H1 (cell line): ENCODE measurements around the gene DSTN. TPM values are rescaled to one million over a fixed set of nuclear protein-coding genes. Genes with fewer than 3 reads are reported as not detected.

Experiments used
- CTCF ChIA-PET: fragments of 300-600 bp; sonication (Branson Sonifier 250); formaldehyde crosslinking; loops from one replicate; lab custom pipeline; 2021; ENCODE audit not compliant: partially characterized antibody; lab: Charles Lee
- POLR2A ChIA-PET: fragments of 300-600 bp; sonication (Branson Sonifier 250); formaldehyde crosslinking; loops from one replicate; lab custom pipeline; 2021; ENCODE audit warnings: inconsistent platforms; ENCODE audit not compliant: partially characterized antibody; lab: Charles Lee
- DNase-seq, 2 experiments: peaks; one replicate each; pipeline versions ENCODE4 v3.0.0 to v3.0.0-alpha.2; 2010 to 2022; ENCODE audit warnings: low spot score in 2 of 2, low read depth in 1 of 2, mixed read lengths in 1 of 2
- FAIRE-seq: peaks from 2 replicates; lab custom pipeline; 2011; peaks lifted over from hg19 to GRCh38; lab: Jason Lieb, UNC
- H2AFZ ChIP-seq: 2 replicates; pipeline ENCODE4 v1.8.1; 2012; ENCODE audit warnings: low read length, inconsistent platforms
- H2AK5ac ChIP-seq: 2 replicates; pipeline ENCODE4 v1.6.1; 2013; ENCODE audit warnings: low read depth, low read length
- H2BK120ac ChIP-seq: replicated peaks from 2 replicates; pipeline ENCODE3; 2013; ENCODE audit warnings: low read depth, low read length, inconsistent platforms
- H2BK12ac ChIP-seq: 2 replicates; pipeline ENCODE4 v1.6.1; 2013; ENCODE audit warnings: low read depth, low read length
- H2BK15ac ChIP-seq: 2 replicates; pipeline ENCODE4 v1.6.1; 2013; ENCODE audit warnings: low read length
- H2BK20ac ChIP-seq: 2 replicates; pipeline ENCODE4 v1.6.1; 2013; ENCODE audit warnings: low read length
- H2BK5ac ChIP-seq: 2 replicates; pipeline ENCODE4 v1.6.1; 2013; ENCODE audit warnings: low read depth, low read length
- H3K14ac ChIP-seq: 2 replicates; pipeline ENCODE4 v1.6.1; 2013; ENCODE audit warnings: inconsistent platforms; ENCODE audit not compliant: insufficient read length
- H3K18ac ChIP-seq: 2 replicates; pipeline ENCODE4 v1.6.1; 2013; ENCODE audit warnings: low read length; ENCODE audit errors: extremely low read depth
- H3K23ac ChIP-seq: 2 replicates; pipeline ENCODE4 v1.6.1; 2013; ENCODE audit warnings: inconsistent platforms; ENCODE audit not compliant: insufficient read length
- H3K23me2 ChIP-seq: 2 replicates; pipeline ENCODE4 v1.6.1; 2013; ENCODE audit warnings: low read depth, low read length
- H3K27ac ChIP-seq: 2 replicates; pipeline ENCODE4 v1.6.1; 2011; ENCODE audit warnings: low read depth, low read length, inconsistent platforms
- H3K27me3 ChIP-seq, 4 experiments: replicated peaks in 1 of 4; 1 replicate in 1 of 4; 2 replicates in 3 of 4; pipeline versions ENCODE4 v1.6.1 to v1.8.1; 2011 to 2013; ENCODE audit warnings: low read length in 3 of 4, mild to moderate bottlenecking in 3 of 4, inconsistent platforms in 2 of 4, mixed read lengths in 2 of 4, moderate library complexity in 1 of 4; ENCODE audit not compliant: control insufficient read depth in 3 of 4, insufficient read depth in 3 of 4; ENCODE audit errors: extremely low read depth in 1 of 4
- H3K36me3 ChIP-seq, 4 experiments: 2 replicates each; pipeline versions ENCODE4 v1.6.1 to v1.8.1; 2011 to 2013; ENCODE audit warnings: mild to moderate bottlenecking in 4 of 4, low read length in 3 of 4, moderate library complexity in 2 of 4, control low read depth in 1 of 4, inconsistent platforms in 1 of 4; ENCODE audit not compliant: insufficient read depth in 4 of 4, control insufficient read depth in 2 of 4
- H3K4ac ChIP-seq: replicated peaks from 2 replicates; pipeline ENCODE3; 2013; ENCODE audit warnings: low read length, low read depth, mixed read lengths, inconsistent platforms; ENCODE audit not compliant: insufficient read length
- H3K4me1 ChIP-seq, 4 experiments: replicated peaks in 1 of 4; 1 replicate in 1 of 4; 2 replicates in 3 of 4; pipeline versions ENCODE4 v1.6.1 to v1.8.1; 2011 to 2013; ENCODE audit warnings: low read length in 3 of 4, inconsistent platforms in 2 of 4, mixed read lengths in 1 of 4; ENCODE audit not compliant: insufficient read depth in 4 of 4, control insufficient read depth in 3 of 4
- H3K4me2 ChIP-seq, 2 experiments: 2 replicates each; pipeline versions ENCODE4 v1.6.1 to v1.8.1; 2011 to 2013; ENCODE audit warnings: low read depth in 2 of 2, low read length in 2 of 2, control low read depth in 1 of 2, inconsistent platforms in 1 of 2, mild to moderate bottlenecking in 1 of 2; ENCODE audit not compliant: insufficient read depth in 1 of 2
- H3K4me3 ChIP-seq, 4 experiments: fragments of 200-600, 300-600 bp in 1 of 4; sonication (generic), shearing (Covaris generic), sonication (Bioruptor Twin) in 1 of 4; 2 replicates each; pipeline versions ENCODE4 v1.5.1 to v1.8.1; 2011 to 2016; ENCODE audit warnings: low read length in 4 of 4, low read depth in 3 of 4, control low read depth in 2 of 4, inconsistent platforms in 2 of 4, mild to moderate bottlenecking in 2 of 4, mixed read lengths in 1 of 4, moderate library complexity in 1 of 4; ENCODE audit not compliant: insufficient read depth in 2 of 4; ENCODE audit errors: extremely low read depth in 1 of 4
- H3K56ac ChIP-seq: replicated peaks from 2 replicates; pipeline ENCODE3; 2013; ENCODE audit warnings: low read depth, mild to moderate bottlenecking, mixed read lengths, low read length, inconsistent platforms; ENCODE audit not compliant: insufficient read length
- H3K79me1 ChIP-seq: 2 replicates; pipeline ENCODE4 v1.6.1; 2013; ENCODE audit warnings: low read depth, low read length, control low read depth
- H3K79me2 ChIP-seq, 2 experiments: 2 replicates each; pipeline versions ENCODE4 v1.6.1 to v1.8.1; 2012 to 2013; ENCODE audit warnings: low read length in 2 of 2, mild to moderate bottlenecking in 2 of 2, inconsistent platforms in 1 of 2; ENCODE audit not compliant: insufficient read depth in 2 of 2, control insufficient read depth in 1 of 2
- H3K9ac ChIP-seq, 4 experiments: replicated peaks in 1 of 4; 1 replicate in 1 of 4; 2 replicates in 3 of 4; pipeline versions ENCODE4 v1.6.1 to v1.8.1; 2011 to 2013; ENCODE audit warnings: low read depth in 3 of 4, low read length in 3 of 4, control low read depth in 2 of 4, mild to moderate bottlenecking in 2 of 4, moderate library complexity in 2 of 4, inconsistent platforms in 1 of 4; ENCODE audit errors: extremely low read depth in 1 of 4
- H3K9me3 ChIP-seq, 2 experiments: 2 replicates each; pipeline versions ENCODE4 v1.6.1 to v1.8.1; 2012 to 2013; ENCODE audit warnings: mild to moderate bottlenecking in 2 of 2, moderate library complexity in 2 of 2, control low read depth in 1 of 2, inconsistent platforms in 1 of 2, low read depth in 1 of 2, low read length in 1 of 2, mixed read lengths in 1 of 2; ENCODE audit not compliant: insufficient read depth in 2 of 2
- H4K20me1 ChIP-seq, 2 experiments: replicated peaks in 1 of 2; 2 replicates each; pipeline versions ENCODE3 to v1.8.1; 2011 to 2013; ENCODE audit warnings: inconsistent platforms in 2 of 2, low read length in 2 of 2, mild to moderate bottlenecking in 1 of 2; ENCODE audit not compliant: insufficient read depth in 2 of 2, control insufficient read depth in 1 of 2
- H4K5ac ChIP-seq: 2 replicates; pipeline ENCODE4 v1.6.1; 2013; ENCODE audit warnings: low read length, low read depth, mixed read lengths, inconsistent platforms; ENCODE audit not compliant: insufficient read length
- H4K8ac ChIP-seq: 2 replicates; pipeline ENCODE4 v1.8.0; 2013; ENCODE audit warnings: mild to moderate bottlenecking, moderate library complexity, low read length, inconsistent platforms; ENCODE audit not compliant: insufficient read depth; ENCODE audit errors: extremely low read depth
- H4K91ac ChIP-seq: replicated peaks from 2 replicates; pipeline ENCODE3; 2013; ENCODE audit warnings: low read length, mixed read lengths, inconsistent platforms; ENCODE audit not compliant: insufficient read length
- FOSL1 ChIP-seq: IDR thresholded peaks from 2 replicates; pipeline ENCODE4 v1.6.1; 2011; ENCODE audit warnings: mild to moderate bottlenecking, low read depth, low read length, moderate library complexity; ENCODE audit not compliant: insufficient read depth
- HDAC2 ChIP-seq, 2 experiments: fragments of 300-600 bp in 1 of 2; sonication (generic) in 1 of 2; IDR thresholded peaks; 2 replicates each; pipeline ENCODE4 v1.6.1; 2011 to 2012; ENCODE audit warnings: low read depth in 2 of 2, low read length in 2 of 2, mild to moderate bottlenecking in 2 of 2, moderate library complexity in 2 of 2, borderline replicate concordance in 1 of 2, inconsistent platforms in 1 of 2
- JUND ChIP-seq: IDR thresholded peaks from 2 replicates; pipeline ENCODE4 v1.6.1; 2011; ENCODE audit warnings: mild to moderate bottlenecking, improper control_type of control experiment, low read length
- KDM4A ChIP-seq: IDR thresholded peaks from one replicate; pipeline ENCODE4 v1.7.1; 2012; ENCODE audit warnings: low read depth, mild to moderate bottlenecking, moderate library complexity, low read length, inconsistent platforms; ENCODE audit not compliant: severe bottlenecking
- MAFK ChIP-seq: IDR thresholded peaks from 2 replicates; pipeline ENCODE4 v1.6.1; 2012; ENCODE audit warnings: low read depth, mild to moderate bottlenecking, improper control_type of control experiment, low read length
- RFX5 ChIP-seq: IDR thresholded peaks from 2 replicates; pipeline ENCODE4 v1.6.1; 2011; ENCODE audit warnings: low read depth, low read length, improper control_type of control experiment, borderline replicate concordance
- ZNF274 ChIP-seq: IDR thresholded peaks from 2 replicates; pipeline ENCODE4 v1.7.0; 2012; ENCODE audit warnings: low read length, borderline replicate concordance; ENCODE audit errors: extremely low read depth
- WGBS, 2 experiments: shearing (Covaris generic) in 1 of 2; methylation state at CpG; one replicate each; pipeline versions ENCODE4 v1.1.6 to v1.1.7; 2013 to 2015; ENCODE audit warnings: low lambda C conversion rate in 2 of 2, mixed read lengths in 2 of 2, inconsistent platforms in 1 of 2, low coverage in 1 of 2, missing lambda C conversion rate in 1 of 2; ENCODE audit not compliant: insufficient replicate concordance in 2 of 2, insufficient coverage in 1 of 2, insufficient read length in 1 of 2; ENCODE audit errors: extremely low coverage in 1 of 2, missing lambda C conversion rate in 1 of 2; 5-methylcytosine and 5-hydroxymethylcytosine counted together
- polyA plus RNA-seq, 7 experiments: library from polyadenylated mRNA; depleted of rRNA in 3 of 7; stranded (reverse) in 5 of 7; unstranded in 2 of 7; fragments of >200 nt in 5 of 7; fragments of 200-250 nt in 2 of 7; gene quantifications; 1 replicate in 5 of 7; 2 replicates in 1 of 7; 4 replicates in 1 of 7; pipeline versions ENCODE4 v1.2.1 to v1.2.3, GENCODE V29; 2011 to 2013; ENCODE audit warnings: missing spikeins in 2 of 7, mixed read lengths in 2 of 7
- total RNA-seq: library from RNA; stranded (reverse); fragmentation: NEBNext Ultra II Directional; extraction: Animal tissue kit (Norgen Biotek cat#: 25700); gene quantifications from 2 replicates; pipeline ENCODE4 v1.2.1, GENCODE V29; 2021
- TF ChIP-seq, protein P1 (sequence below): IDR thresholded peaks from 2 replicates; pipeline ENCODE4 v1.6.1; 2012; ENCODE audit warnings: inconsistent platforms
- TF ChIP-seq, protein P2 (sequence below): IDR thresholded peaks from 2 replicates; pipeline ENCODE4 v1.6.1; 2012; ENCODE audit warnings: inconsistent platforms

Gene DSTN
- total and polyA plus RNA-seq, 2 of the 8 experiments (the other 6 are each of a cell fraction or from before 2014, with no cell fraction given) = 43.3 to 208 TPM

DNA sequence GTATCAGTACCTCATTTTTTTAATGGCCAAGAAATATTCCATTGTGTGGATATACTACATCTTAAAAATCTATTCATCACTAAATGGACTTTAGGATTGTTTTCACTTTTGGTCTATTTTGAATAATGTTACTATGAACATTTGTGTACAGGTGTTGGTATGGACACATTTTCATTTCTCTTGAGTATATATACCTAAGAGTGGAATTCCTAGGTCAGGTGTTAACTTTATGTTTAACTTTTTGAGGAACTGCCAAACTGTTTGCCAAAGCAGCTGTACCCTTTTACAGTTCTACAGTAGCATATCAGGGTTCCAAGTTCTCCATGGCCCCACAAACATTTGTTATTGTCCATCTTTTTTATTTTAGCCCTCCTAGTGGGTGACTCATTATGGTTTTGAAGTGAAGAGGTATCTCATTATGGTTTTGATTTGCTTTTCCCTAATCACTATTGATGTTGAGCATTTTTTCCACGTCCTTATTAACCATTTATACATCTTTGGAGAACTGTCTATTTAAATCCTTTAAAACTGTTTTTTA is 28.2 kb downstream of the DSTN start:
- Histone ChIP-seq H4K20me1 (peaks cover 0 to 14% of the 10 kb centered on the region in 2 experiments), H4K5ac (no peak overlapping the region), H2BK120ac (no peak overlapping the region), H2BK20ac (no peak overlapping the region), H3K4me2 (no peak overlapping the region), H2AK5ac (no peak overlapping the region), H3K56ac (no peak overlapping the region), H3K4ac (no peak overlapping the region), H3K23ac (no peak overlapping the region), H2BK15ac (no peak overlapping the region), H3K4me3 (no peak overlapping the region), H3K14ac (no peak overlapping the region), H2BK12ac (no peak overlapping the region), H3K27me3 (no peaks in the 10 kb centered on the region), H3K4me1 (peaks cover 0 to 24% (median 11%) of the 10 kb centered on the region in 4 experiments; a peak in 6 of 7 replicates), H4K8ac (no peak overlapping the region), H3K79me2 (peaks cover 8 to 71% of the 10 kb centered on the region in 2 experiments), H3K79me1 (peaks cover 20% of the 10 kb centered on the region), H3K18ac (no peak overlapping the region), H4K91ac (no peak overlapping the region), H3K23me2 (no peaks in the 10 kb centered on the region), H3K27ac (no peak overlapping the region), H3K9ac (no peak overlapping the region), H2AFZ (no peak overlapping the region), H3K36me3 (no peaks in the 10 kb centered on the region; a peak in 1 of 8 replicates), H3K9me3 (no peaks in the 10 kb centered on the region), H2BK5ac (no peak overlapping the region)
- WGBS, 2 experiments = 100% methylated on average over 1 of the region's 1 CpG; no CpG with 5 or more reads in 1 of the 2 experiments
- POLR2A ChIA-PET = no interaction called here
- no peak for FAIRE-seq
- DNase-seq = no peak
- CTCF ChIA-PET = interaction anchor here (1.5 kb wide), 1 partner anchor 9 kb away, joined by 5 read pairs; no protein-coding TSS in a partner anchor
- TF ChIP-seq MAFK (no peak), JUND (no peak), KDM4A (no peak), RFX5 (no peak), HDAC2 (IDR thresholded peaks at IDR 0.05; ENCODE audit: borderline replicate concordance in 1 of 2, low read depth in 2 of 2, low read length in 2 of 2) (no peak), ZNF274 (no peak), FOSL1 (no peak)
- TF ChIP-seq, protein P1, sequence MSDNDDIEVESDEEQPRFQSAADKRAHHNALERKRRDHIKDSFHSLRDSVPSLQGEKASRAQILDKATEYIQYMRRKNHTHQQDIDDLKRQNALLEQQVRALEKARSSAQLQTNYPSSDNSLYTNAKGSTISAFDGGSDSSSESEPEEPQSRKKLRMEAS = no peak
- TF ChIP-seq, protein P2, sequence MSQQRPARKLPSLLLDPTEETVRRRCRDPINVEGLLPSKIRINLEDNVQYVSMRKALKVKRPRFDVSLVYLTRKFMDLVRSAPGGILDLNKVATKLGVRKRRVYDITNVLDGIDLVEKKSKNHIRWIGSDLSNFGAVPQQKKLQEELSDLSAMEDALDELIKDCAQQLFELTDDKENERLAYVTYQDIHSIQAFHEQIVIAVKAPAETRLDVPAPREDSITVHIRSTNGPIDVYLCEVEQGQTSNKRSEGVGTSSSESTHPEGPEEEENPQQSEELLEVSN = no peak
